Measurements from ENCODE around the gene PDCL2. TPM values are rescaled to one million over a fixed set of nuclear protein-coding genes. Genes with fewer than 3 reads are reported as not detected.

Gene PDCL2
- total RNA-seq, 1 experiment from 2014 or later: not detected

DNA sequence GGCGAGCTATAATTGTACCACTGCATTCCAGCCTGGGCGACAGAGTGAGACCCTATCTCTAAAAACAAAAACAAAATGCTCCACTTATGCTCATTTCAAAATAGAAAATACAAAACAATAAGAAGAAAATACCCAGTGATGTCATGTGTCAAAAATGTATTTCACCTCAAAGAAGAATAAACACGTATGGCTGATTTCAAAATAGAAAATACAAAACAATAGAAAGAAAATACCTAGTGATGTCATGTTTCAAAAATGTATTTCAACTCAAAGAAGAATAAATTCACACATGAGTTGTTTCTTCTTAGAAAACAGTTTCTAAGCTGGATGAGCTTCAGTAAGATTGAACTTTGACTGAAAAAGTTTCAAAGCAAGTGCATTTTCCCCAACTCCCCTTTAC, 20.3 kb upstream of the PDCL2 start:
- no peak for TF ChIP-seq CTCF (IDR thresholded peaks at IDR 0.05; ENCODE audit: unreplicated experiment)
- H3K4me1 Mint-ChIP-seq (ENCODE audit: low read depth, unreplicated experiment): no peaks in the 10 kb centered on the region
- H3K27ac Mint-ChIP-seq (ENCODE audit: unreplicated experiment): no peak overlapping the region
- no peaks in the 10 kb centered on the region for H3K27me3 Mint-ChIP-seq (ENCODE audit: unreplicated experiment)
- no peaks in the 10 kb centered on the region for H3K36me3 Mint-ChIP-seq (ENCODE audit: insufficient read depth, unreplicated experiment)
- no peak for DNase-seq
- CTCF ChIA-PET: no interaction called here
- H3K4me3 Mint-ChIP-seq (ENCODE audit: low read depth, unreplicated experiment): no peak overlapping the region
- intact Hi-C loops (cut with micrococcal nuclease; ENCODE audit: unreplicated experiment): no loop called here
- no peaks in the 10 kb centered on the region for H3K9me3 Mint-ChIP-seq (ENCODE audit: low read depth, unreplicated experiment)
- no TSS peak for BruUV-seq (replicated peaks)

- intact Hi-C loops (cut with micrococcal nuclease; ENCODE audit: unreplicated experiment): no loop called here
- Mint-ChIP-seq H3K9me3 (ENCODE audit: low read depth, unreplicated experiment) (no peaks in the 10 kb centered on the region), H3K4me3 (ENCODE audit: low read depth, unreplicated experiment) (no peak overlapping the region), H3K36me3 (ENCODE audit: insufficient read depth, unreplicated experiment) (no peaks in the 10 kb centered on the region), H3K27ac (ENCODE audit: unreplicated experiment) (no peak overlapping the region), H3K27me3 (ENCODE audit: unreplicated experiment) (no peaks in the 10 kb centered on the region), H3K4me1 (ENCODE audit: low read depth, unreplicated experiment) (no peaks in the 10 kb centered on the region)
- BruUV-seq (replicated peaks): no TSS peak
- CTCF ChIA-PET: no interaction called here
- TF ChIP-seq CTCF (IDR thresholded peaks at IDR 0.05; ENCODE audit: unreplicated experiment): no peak
- no peak for DNase-seq
These were observed 19.5 kb upstream of the PDCL2 start for GRCh38 chr4:55611358-55612059.

- H3K27ac Mint-ChIP-seq (ENCODE audit: unreplicated experiment): no peak overlapping the region
- H3K4me1 Mint-ChIP-seq (ENCODE audit: low read depth, unreplicated experiment): no peaks in the 10 kb centered on the region
- BruUV-seq (replicated peaks): no TSS peak
- CTCF ChIA-PET: no interaction called here
- no peak overlapping the region for H3K4me3 Mint-ChIP-seq (ENCODE audit: low read depth, unreplicated experiment)
- H3K27me3 Mint-ChIP-seq (ENCODE audit: unreplicated experiment): no peaks in the 10 kb centered on the region
- DNase-seq: no peak
- no peaks in the 10 kb centered on the region for H3K36me3 Mint-ChIP-seq (ENCODE audit: insufficient read depth, unreplicated experiment)
- TF ChIP-seq CTCF (IDR thresholded peaks at IDR 0.05; ENCODE audit: unreplicated experiment): no peak
- intact Hi-C loops (cut with micrococcal nuclease; ENCODE audit: unreplicated experiment): no loop called here
- H3K9me3 Mint-ChIP-seq (ENCODE audit: low read depth, unreplicated experiment): no peaks in the 10 kb centered on the region
These were observed 18.3 kb upstream of the PDCL2 start for GRCh38 chr4:55610381-55610780.

DNA sequence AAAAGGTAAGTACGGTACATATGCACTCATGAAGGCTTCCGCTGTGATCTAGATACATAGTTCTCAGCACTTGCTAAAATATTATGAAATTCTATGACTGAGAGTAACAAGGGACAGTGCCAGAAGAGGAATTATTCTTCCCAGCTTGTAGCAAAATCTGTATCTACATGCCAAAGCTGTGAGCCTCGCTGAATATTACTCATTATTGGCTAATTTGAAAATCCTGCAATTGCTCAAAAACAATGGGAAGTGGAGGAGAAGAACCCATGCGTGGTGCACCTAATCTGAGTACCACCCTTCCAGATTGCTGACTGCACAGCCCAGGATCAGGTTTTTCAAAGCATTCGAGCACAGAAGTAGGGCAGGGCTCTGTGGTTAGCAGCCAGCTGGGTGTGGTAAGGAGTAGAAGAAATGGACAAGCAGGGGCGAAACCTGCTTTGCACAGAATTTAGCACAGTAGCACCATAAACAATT, 17.4 kb upstream of the PDCL2 start:
- Mint-ChIP-seq H3K9me3 (ENCODE audit: low read depth, unreplicated experiment) (no peaks in the 10 kb centered on the region), H3K4me1 (ENCODE audit: low read depth, unreplicated experiment) (no peaks in the 10 kb centered on the region), H3K36me3 (ENCODE audit: insufficient read depth, unreplicated experiment) (no peaks in the 10 kb centered on the region), H3K4me3 (ENCODE audit: low read depth, unreplicated experiment) (no peak overlapping the region), H3K27ac (ENCODE audit: unreplicated experiment) (no peak overlapping the region), H3K27me3 (ENCODE audit: unreplicated experiment) (no peaks in the 10 kb centered on the region)
- CTCF ChIA-PET: no interaction called here
- DNase-seq: no peak
- intact Hi-C loops (cut with micrococcal nuclease; ENCODE audit: unreplicated experiment): no loop called here
- TF ChIP-seq CTCF (IDR thresholded peaks at IDR 0.05; ENCODE audit: unreplicated experiment): no peak
- BruUV-seq (replicated peaks): no TSS peak
